MM.1S (cell line): Measurements from ENCODE around the gene PRKAR1B.

Experiments used
- DNase-seq: peaks from one replicate; pipeline ENCODE4 v3.0.0-alpha.2; 2015
- H2AFZ ChIP-seq: fragments of 300-600 bp; sonication (generic); 2 replicates; pipeline ENCODE4 v1.6.0; 2016; ENCODE audit warnings: antibody characterized with exemption, low read length
- H3F3A ChIP-seq: fragments of 300-600 bp; sonication (generic); 2 replicates; pipeline ENCODE4 v1.6.1; 2016; ENCODE audit warnings: mild to moderate bottlenecking, antibody characterized with exemption, low read length, moderate library complexity, mixed read lengths; ENCODE audit not compliant: insufficient read depth
- H3K27ac ChIP-seq: fragments of 300-600 bp; sonication (generic); 2 replicates; pipeline ENCODE4 v1.5.1; 2016; ENCODE audit warnings: mild to moderate bottlenecking, low read length
- H3K27me3 ChIP-seq: fragments of 300-600 bp; sonication (generic); replicated peaks from 2 replicates; pipeline ENCODE4 v1.6.0; 2016; ENCODE audit warnings: low read length; ENCODE audit not compliant: insufficient read depth
- H3K36me3 ChIP-seq: fragments of 300-600 bp; sonication (generic); replicated peaks from 2 replicates; pipeline ENCODE4 v1.6.1; 2016; ENCODE audit warnings: mild to moderate bottlenecking, low read length, mixed read lengths; ENCODE audit not compliant: insufficient read depth
- H3K4me1 ChIP-seq: fragments of 300-600 bp; sonication (generic); 2 replicates; pipeline ENCODE4 v1.6.1; 2016; ENCODE audit warnings: low read length, mixed read lengths
- H3K4me2 ChIP-seq: fragments of 300-600 bp; sonication (generic); 2 replicates; pipeline ENCODE4 v1.6.0; 2016; ENCODE audit warnings: low read depth, low read length
- H3K4me3 ChIP-seq: fragments of 300-600 bp; sonication (generic); 2 replicates; pipeline ENCODE4 v1.5.1; 2016; ENCODE audit warnings: low read length, mixed read lengths
- H3K79me2 ChIP-seq: fragments of 300-600 bp; sonication (generic); 2 replicates; pipeline ENCODE4 v1.6.1; 2016; ENCODE audit warnings: mixed run types, low read length, mixed read lengths
- H3K9ac ChIP-seq: fragments of 300-600 bp; sonication (generic); 2 replicates; pipeline ENCODE4 v1.6.1; 2016; ENCODE audit warnings: low read length, mixed read lengths
- H3K9me2 ChIP-seq: fragments of 300-600 bp; sonication (generic); replicated peaks from 2 replicates; pipeline ENCODE4 v1.6.1; 2016; ENCODE audit warnings: mild to moderate bottlenecking, low read length, mixed read lengths; ENCODE audit not compliant: insufficient read depth
- H3K9me3 ChIP-seq: fragments of 300-600 bp; sonication (generic); replicated peaks from 2 replicates; pipeline ENCODE4 v1.6.1; 2016; ENCODE audit warnings: mild to moderate bottlenecking, low read length, mixed read lengths; ENCODE audit not compliant: insufficient read depth
- H4K20me1 ChIP-seq: fragments of 300-600 bp; sonication (generic); 2 replicates; pipeline ENCODE4 v1.6.1; 2016; ENCODE audit warnings: mild to moderate bottlenecking, low read length, moderate library complexity, mixed read lengths; ENCODE audit not compliant: insufficient read depth
- CTCF ChIP-seq: fragments of 300-600 bp; sonication (generic); IDR thresholded peaks from 2 replicates; pipeline ENCODE4 v1.5.1; 2016; ENCODE audit warnings: antibody characterized with exemption, low read length, mixed read lengths
- EZH2 ChIP-seq: fragments of 300-600 bp; sonication (generic); optimal IDR thresholded peaks from 2 replicates; pipeline ENCODE3; 2017; ENCODE audit warnings: low read depth, mild to moderate bottlenecking, antibody characterized with exemption, low read length, mixed read lengths
- EZH2phosphoT487 ChIP-seq: fragments of 300-600 bp; sonication (generic); IDR thresholded peaks from 2 replicates; pipeline ENCODE4 v1.6.1; 2018; ENCODE audit warnings: antibody characterized with exemption, low read length

PRKAR1B gene

GRCh38 chr7:759569-759968, 32.5 kb upstream of the PRKAR1B start:
- no peak overlapping the region for H3K4me2 ChIP-seq
- no peak for DNase-seq
- no peaks in the 10 kb centered on the region for H4K20me1 ChIP-seq
- no peak overlapping the region for H3K27ac ChIP-seq
- H3K4me3 ChIP-seq, result no peak overlapping the region
- no peak overlapping the region for H2AFZ ChIP-seq
- no peaks in the 10 kb centered on the region for H3F3A ChIP-seq
- no peak overlapping the region for H3K9ac ChIP-seq
- no peaks in the 10 kb centered on the region for H3K27me3 ChIP-seq
- H3K9me2 ChIP-seq, result no peaks in the 10 kb centered on the region
- no peaks in the 10 kb centered on the region for H3K9me3 ChIP-seq
- H3K36me3 ChIP-seq, result peaks cover 14% of the 10 kb centered on the region
- TF ChIP-seq CTCF (no peak), EZH2phosphoT487 (no peak), EZH2 (no peak)
- H3K79me2 ChIP-seq, result no peaks in the 10 kb centered on the region
- no peaks in the 10 kb centered on the region for H3K4me1 ChIP-seq

- no peaks in the 10 kb centered on the region for H3K9me3 ChIP-seq
- no peaks in the 10 kb centered on the region for H3F3A ChIP-seq
- H3K9me2 ChIP-seq, result no peaks in the 10 kb centered on the region
- no peak overlapping the region for H3K9ac ChIP-seq
- no peak for TF ChIP-seq CTCF
- no peak for TF ChIP-seq EZH2phosphoT487
- no peak overlapping the region for H2AFZ ChIP-seq
- no peak overlapping the region for H3K27ac ChIP-seq
- no peaks in the 10 kb centered on the region for H3K4me1 ChIP-seq
- H4K20me1 ChIP-seq, result no peaks in the 10 kb centered on the region
- no peak for DNase-seq
- H3K4me2 ChIP-seq, result no peak overlapping the region
- H3K36me3 ChIP-seq, result peaks cover 9% of the 10 kb centered on the region
- H3K27me3 ChIP-seq, result no peaks in the 10 kb centered on the region
- no peaks in the 10 kb centered on the region for H3K79me2 ChIP-seq
- no peak overlapping the region for H3K4me3 ChIP-seq
These were observed 30.7 kb upstream of the PRKAR1B start for GRCh38 chr7:757741-758163.

GRCh38 chr7:756928-757560, 30.0 kb upstream of the PRKAR1B start:
- Histone ChIP-seq H3K27ac (no peak overlapping the region), H3K4me3 (no peak overlapping the region), H4K20me1 (no peaks in the 10 kb centered on the region), H3K79me2 (no peaks in the 10 kb centered on the region), H3F3A (no peaks in the 10 kb centered on the region), H3K9me2 (no peaks in the 10 kb centered on the region), H3K4me2 (no peak overlapping the region), H3K4me1 (no peaks in the 10 kb centered on the region), H3K9ac (no peak overlapping the region), H3K36me3 (peaks cover 9% of the 10 kb centered on the region), H3K9me3 (no peaks in the 10 kb centered on the region), H2AFZ (no peak overlapping the region), H3K27me3 (no peaks in the 10 kb centered on the region)
- TF ChIP-seq EZH2 (no peak), CTCF (no peak)
- no peak for DNase-seq
